Upper lobe of left lung (tissue), 6 donors: ENCODE data around the gene MRPL16. TPM values are rescaled to one million over a fixed set of nuclear protein-coding genes. Genes with fewer than 3 reads are reported as not detected.

Experiments used
- ATAC-seq, 2 donors: fragments of 200-7000 bp; cut with Tn5 transposase; one replicate each; pipeline ENCODE4 v1.9.1; 2022; ENCODE audit warnings: mild to moderate bottlenecking in 2 of 2, moderate library complexity in 2 of 2; ENCODE audit not compliant: low FRiP score in 2 of 2
- DNase-seq, 2 donors: peaks; one replicate each; pipeline ENCODE4 v3.0.0-alpha.2; 2019 to 2020
- H3K27ac ChIP-seq, 4 donors: fragments of 200-600 bp; sonication (generic); one replicate each; pipeline ENCODE4 v1.5.1; 2016 to 2019
- H3K27me3 ChIP-seq, 4 donors: fragments of 200-600 bp; sonication (generic); one replicate each; pipeline ENCODE4 v1.5.1; 2017 to 2019
- H3K36me3 ChIP-seq, 4 donors: fragments of 200-600 bp; sonication (generic); one replicate each; pipeline ENCODE4 v1.5.1; 2016 to 2019
- H3K4me1 ChIP-seq, 4 donors: fragments of 200-600 bp; sonication (generic); one replicate each; pipeline ENCODE4 v1.5.1; 2018 to 2019
- H3K4me3 ChIP-seq, 4 donors: fragments of 200-600 bp; sonication (generic); one replicate each; pipeline ENCODE4 v1.5.1; 2017 to 2019; ENCODE audit warnings: mild to moderate bottlenecking in 2 of 4, moderate library complexity in 1 of 4
- H3K9me3 ChIP-seq, 4 donors: fragments of 200-600 bp; sonication (generic); one replicate each; pipeline ENCODE4 v1.5.1; 2018 to 2019
- CTCF ChIP-seq, 6 experiments: fragments of 450-650 bp in 4 of 6; fragments of 200-600 bp in 2 of 6; sonication (generic) in 2 of 6; IDR thresholded peaks; one replicate each; pipeline ENCODE4 v1.5.1; 2016 to 2019; ENCODE audit warnings: antibody characterized with exemption in 6 of 6
- EP300 ChIP-seq, 4 donors: sonication (generic); formaldehyde crosslinking; IDR thresholded peaks; one replicate each; pipeline ENCODE4 v1.5.1; 2017; ENCODE audit warnings: antibody characterized with exemption in 4 of 4, control low read depth in 2 of 4
- POLR2A ChIP-seq, 4 donors: fragments of 450-650 bp; IDR thresholded peaks; one replicate each; pipeline ENCODE4 v1.5.1; 2016 to 2017; ENCODE audit warnings: antibody characterized with exemption in 4 of 4, mild to moderate bottlenecking in 2 of 4
- POLR2AphosphoS5 ChIP-seq, 2 donors: sonication (generic); formaldehyde crosslinking; IDR thresholded peaks; one replicate each; pipeline ENCODE4 v1.5.1; 2017; ENCODE audit warnings: antibody characterized with exemption in 2 of 2
- WGBS, 2 donors: methylation state at CpG; one replicate each; pipeline ENCODE4 v1.1.5; 2017 to 2018; 5-methylcytosine and 5-hydroxymethylcytosine counted together
- total RNA-seq, 6 donors: library from RNA; depleted of rRNA in 4 of 6; stranded (reverse); fragments of >200 nt in 4 of 6; gene quantifications; one replicate each; pipeline versions ENCODE4 v1.1.0 to v1.2.1, GENCODE V29; 2016 to 2021
- donor health status: DM: no; HTN: no; CAD: no; lungs with moderate emphysema.
- donor health status: DM: no; HTN: yes; CAD: no; lungs with severe emphysema.

The MRPL16 gene
- total RNA-seq, 6 donors from 2014 or later = 15.9 to 40.0 (median 35.0) TPM

DNA sequence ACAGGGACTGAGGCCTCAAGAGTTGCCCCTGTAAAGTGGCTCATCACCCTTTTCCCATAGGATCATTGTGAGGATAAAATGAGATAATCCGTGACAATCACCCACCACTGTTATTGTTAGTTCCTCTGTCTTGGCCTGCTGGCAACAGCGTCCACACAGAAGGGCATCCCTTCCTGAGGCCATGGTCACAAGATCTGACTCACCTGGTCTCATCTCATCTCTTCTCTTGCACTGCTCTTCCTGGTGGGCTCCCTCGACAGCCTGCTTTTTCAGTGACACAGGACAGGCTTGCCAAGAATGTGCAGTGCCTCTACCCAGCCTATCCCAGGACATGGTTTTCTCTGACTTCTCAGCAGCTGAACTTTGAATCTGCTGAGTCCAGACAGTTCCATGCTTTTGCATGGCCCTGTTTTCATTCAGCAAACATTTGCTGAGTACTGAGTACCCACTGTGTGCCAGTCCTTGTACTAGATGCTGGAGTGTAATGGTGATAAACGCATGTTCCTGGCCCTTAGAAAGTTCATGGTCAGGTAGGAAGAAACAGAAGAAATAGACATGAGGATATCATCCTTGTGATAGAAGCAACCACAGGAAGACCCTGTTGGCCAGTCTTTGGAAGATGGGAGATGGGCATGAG lies 52.1 kb downstream of the MRPL16 start:
- TF ChIP-seq CTCF (IDR thresholded peaks at IDR 0.05) (no peak), POLR2A (IDR thresholded peaks at IDR 0.05) (no peak), POLR2AphosphoS5 (IDR thresholded peaks at IDR 0.05) (no peak), EP300 (IDR thresholded peaks at IDR 0.05) (no peak)
- Histone ChIP-seq H3K9me3 (no peaks in the 10 kb centered on the region), H3K36me3 (no peaks in the 10 kb centered on the region), H3K27ac (peak overlapping the region in 1 of 4 donors; percentile 8), H3K27me3 (no peaks in the 10 kb centered on the region), H3K4me3 (no peak overlapping the region), H3K4me1 (peaks cover 30 to 44% (median 33%) of the 10 kb centered on the region in 4 donors)
- WGBS, 2 donors = 82% methylated on average over 4 of the region's 4 CpGs
- DNase-seq (no peak), ATAC-seq (no peak)

GRCh38 chr11:59756845-59757244 lies 53.7 kb downstream of the MRPL16 start:
- H3K4me1 ChIP-seq = peaks cover 20 to 36% (median 27%) of the 10 kb centered on the region in 4 donors
- H3K9me3 ChIP-seq = no peaks in the 10 kb centered on the region
- peak overlapping the region; percentile 17 to 99 (median 92) for H3K4me3 ChIP-seq
- H3K27me3 ChIP-seq = no peaks in the 10 kb centered on the region
- peak in 1 of 2 donors; percentile 3 for ATAC-seq
- WGBS, 2 donors = 35 to 45% methylated on average over 4 of the region's 4 CpGs
- peak in 1 of 2 donors; percentile 74 for DNase-seq
- TF ChIP-seq POLR2A (IDR thresholded peaks at IDR 0.05) (no peak), POLR2AphosphoS5 (IDR thresholded peaks at IDR 0.05) (no peak), EP300 (IDR thresholded peaks at IDR 0.05) (no peak), CTCF (IDR thresholded peaks at IDR 0.05) (no peak)
- peak overlapping the region; percentile 96 to 99 (median 98) for H3K27ac ChIP-seq
- H3K36me3 ChIP-seq = no peaks in the 10 kb centered on the region

GRCh38 chr11:59756558-59756840 lies 54.1 kb downstream of the MRPL16 start:
- WGBS, 2 donors = 31% methylated on average over 3 of the region's 3 CpGs
- H3K27me3 ChIP-seq = no peaks in the 10 kb centered on the region
- peaks cover 17 to 34% (median 23%) of the 10 kb centered on the region in 4 donors for H3K4me1 ChIP-seq
- H3K27ac ChIP-seq = peak overlapping the region; percentile 96 to 99 (median 98)
- TF ChIP-seq EP300 (IDR thresholded peaks at IDR 0.05) (no peak), CTCF (IDR thresholded peaks at IDR 0.05) (no peak), POLR2AphosphoS5 (IDR thresholded peaks at IDR 0.05) (no peak), POLR2A (IDR thresholded peaks at IDR 0.05) (no peak)
- no peaks in the 10 kb centered on the region for H3K9me3 ChIP-seq
- no peak for ATAC-seq
- H3K4me3 ChIP-seq = peak overlapping the region; percentile 17 to 99 (median 92)
- H3K36me3 ChIP-seq = no peaks in the 10 kb centered on the region
- DNase-seq = no peak

Other genes starting within 250 kb of the MRPL16 start
- 10 to 100 TPM; 24.4 to 52.6 (median 35.0) TPM for gene OSBP, start 195.0 kb downstream of the MRPL16 start, total RNA-seq
- gene PATL1, start 141.7 kb downstream of the MRPL16 start, total RNA-seq = 10 to 100 TPM; 13.4 to 34.5 (median 23.7) TPM
- not detected for gene OR10V1, start 96.9 kb downstream of the MRPL16 start, total RNA-seq
- 100 to 1,000 TPM in 4 of 6 donors, 10 to 100 TPM in 2; 65.0 to 145 (median 135) TPM for gene STX3, start 55.4 kb downstream of the MRPL16 start, total RNA-seq
- gene CBLIF, start 34.7 kb upstream of the MRPL16 start, total RNA-seq = not detected
- gene TCN1, start 55.7 kb upstream of the MRPL16 start, total RNA-seq = 1 to 10 TPM in 1 of 6 donors, not detected in 5; 1.1 TPM
- gene OOSP3, start 68.0 kb upstream of the MRPL16 start, total RNA-seq = not detected
- gene OOSP1, start 127.7 kb upstream of the MRPL16 start, total RNA-seq = under 1 TPM in 1 of 6 donors, not detected in 5; 0.91 TPM
- gene OOSP4A, start 153.3 kb upstream of the MRPL16 start, total RNA-seq = not detected
- gene OOSP4B, start 206.4 kb upstream of the MRPL16 start, total RNA-seq = not detected
- not detected for gene OOSP2, start 229.6 kb upstream of the MRPL16 start, total RNA-seq
- gene MS4A3, start 245.9 kb upstream of the MRPL16 start, total RNA-seq = 1 to 10 TPM in 1 of 6 donors, under 1 TPM in 1, not detected in 4; 0.46 to 1.1 TPM